Measurements from ENCODE around the gene PLXNA2.

DNA sequence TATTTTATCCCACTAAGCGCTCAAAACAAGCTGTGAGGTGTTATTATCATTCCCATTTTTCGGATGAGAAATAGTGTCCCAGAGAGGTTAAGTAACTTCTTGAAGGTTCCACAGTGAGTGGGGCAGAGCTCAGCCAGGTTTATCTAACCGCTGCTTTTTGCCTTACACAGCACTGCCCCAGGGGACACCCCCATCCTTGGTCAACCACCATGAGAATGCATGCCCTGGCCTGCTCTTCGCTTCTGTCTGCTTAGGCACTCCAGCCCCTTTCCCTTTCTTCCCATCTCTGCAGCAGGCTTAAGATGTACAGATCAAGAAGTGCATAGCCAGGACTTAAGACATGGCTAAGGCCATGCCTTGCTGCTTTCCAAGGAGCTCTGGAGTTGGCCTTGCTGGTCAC is 174.3 kb downstream of the PLXNA2 start:
- TF ChIP-seq JUN (IDR thresholded peaks at IDR 0.05; ENCODE audit: low read depth, low read length) (no peak), POLR2AphosphoS5 (IDR thresholded peaks at IDR 0.05; ENCODE audit: low read depth, low read length) (no peak), CBX5 (IDR thresholded peaks at IDR 0.05; ENCODE audit: low read depth, low read length) (no peak), POLR2A (IDR thresholded peaks at IDR 0.05; ENCODE audit: control extremely low read depth in 1 of 2, low read depth in 2 of 2, low read length in 2 of 2) (no peak), JUND (IDR thresholded peaks at IDR 0.05; ENCODE audit: low read length) (no peak), RAD21 (IDR thresholded peaks at IDR 0.05 in 1 of 2, conservative IDR thresholded peaks at IDR 0.05 in 1 of 2; ENCODE audit: low read depth in 2 of 2, low read length in 2 of 2) (no peak), RNF2 (IDR thresholded peaks at IDR 0.05; ENCODE audit: borderline replicate concordance, low read depth, low read length, missing control alignments, poor library complexity, severe bottlenecking) (no peak), KDM1A (IDR thresholded peaks at IDR 0.05; ENCODE audit: borderline replicate concordance, low read length) (no peak), EP300 (IDR thresholded peaks at IDR 0.05; ENCODE audit: borderline replicate concordance in 1 of 2, low read depth in 2 of 2, low read length in 2 of 2) (no peak)
- TF ChIP-seq, protein P1, sequence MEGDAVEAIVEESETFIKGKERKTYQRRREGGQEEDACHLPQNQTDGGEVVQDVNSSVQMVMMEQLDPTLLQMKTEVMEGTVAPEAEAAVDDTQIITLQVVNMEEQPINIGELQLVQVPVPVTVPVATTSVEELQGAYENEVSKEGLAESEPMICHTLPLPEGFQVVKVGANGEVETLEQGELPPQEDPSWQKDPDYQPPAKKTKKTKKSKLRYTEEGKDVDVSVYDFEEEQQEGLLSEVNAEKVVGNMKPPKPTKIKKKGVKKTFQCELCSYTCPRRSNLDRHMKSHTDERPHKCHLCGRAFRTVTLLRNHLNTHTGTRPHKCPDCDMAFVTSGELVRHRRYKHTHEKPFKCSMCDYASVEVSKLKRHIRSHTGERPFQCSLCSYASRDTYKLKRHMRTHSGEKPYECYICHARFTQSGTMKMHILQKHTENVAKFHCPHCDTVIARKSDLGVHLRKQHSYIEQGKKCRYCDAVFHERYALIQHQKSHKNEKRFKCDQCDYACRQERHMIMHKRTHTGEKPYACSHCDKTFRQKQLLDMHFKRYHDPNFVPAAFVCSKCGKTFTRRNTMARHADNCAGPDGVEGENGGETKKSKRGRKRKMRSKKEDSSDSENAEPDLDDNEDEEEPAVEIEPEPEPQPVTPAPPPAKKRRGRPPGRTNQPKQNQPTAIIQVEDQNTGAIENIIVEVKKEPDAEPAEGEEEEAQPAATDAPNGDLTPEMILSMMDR (IDR thresholded peaks at IDR 0.05; ENCODE audit: control extremely low read depth in 1 of 3, insufficient read depth in 1 of 3, low read depth in 1 of 3, low read length in 3 of 3): no peak
